Psoas muscle (tissue), 8 donors: ENCODE measurements around the gene GIGYF2. TPM values are rescaled to one million over a fixed set of nuclear protein-coding genes. Genes with fewer than 3 reads are reported as not detected.

Experiments used
- ATAC-seq, 4 donors: fragments of 200-7000 bp; cut with Tn5 transposase; one replicate each; pipeline ENCODE4 v1.9.1; 2020; ENCODE audit warnings: moderate library complexity in 3 of 4, mild to moderate bottlenecking in 2 of 4
- DNase-seq, 2 donors: peaks; one replicate each; pipeline ENCODE4 v3.0.0-alpha.2; 2020
- H3K27ac ChIP-seq: fragments of 200-600 bp; one replicate; pipeline ENCODE4 v1.8.0; 2022
- H3K27me3 ChIP-seq, 3 donors: fragments of 200-600 bp in 1 of 3; one replicate each; pipeline versions ENCODE4 v1.6.1 to v1.8.0; 2013 to 2022; ENCODE audit warnings: low read length in 2 of 3, mild to moderate bottlenecking in 2 of 3, moderate library complexity in 1 of 3; ENCODE audit not compliant: insufficient read depth in 3 of 3
- H3K36me3 ChIP-seq, 2 donors: fragments of 200-600 bp in 1 of 2; one replicate each; pipeline versions ENCODE4 v1.6.1 to v1.8.0; 2013 to 2022; ENCODE audit warnings: low read depth in 1 of 2, mild to moderate bottlenecking in 1 of 2, moderate library complexity in 1 of 2; ENCODE audit not compliant: insufficient read depth in 1 of 2
- H3K4me1 ChIP-seq: fragments of 200-600 bp; one replicate; pipeline ENCODE4 v1.8.0; 2022
- H3K4me3 ChIP-seq: fragments of 200-600 bp; one replicate; pipeline ENCODE4 v1.8.0; 2022; ENCODE audit warnings: mild to moderate bottlenecking
- H3K9me3 ChIP-seq: fragments of 200-600 bp; one replicate; pipeline ENCODE4 v1.8.0; 2022
- CTCF ChIP-seq: fragments of 200-600 bp; IDR thresholded peaks from one replicate; pipeline ENCODE4 v1.8.0; 2022; ENCODE audit warnings: antibody characterized with exemption
- WGBS, 3 donors: extraction: QIAGEN DNeasy Blood & Tissue Kit; methylation state at CpG; one replicate each; pipeline versions ENCODE4 v1.1.6 to v1.1.7; 2013; 5-methylcytosine and 5-hydroxymethylcytosine counted together
- intact Hi-C, 2 donors: fragments of 100-400 bp; cut with DNase I; formaldehyde crosslinking; loops; one replicate each; pipeline versions ENCODE4 v1.11.0 to v1.14.2; 2022
- polyA plus RNA-seq, 3 donors: library from polyadenylated mRNA; stranded (reverse); fragments of 200-250 nt; gene quantifications; one replicate each; pipeline ENCODE4 v1.2.3, GENCODE V29; 2013
- total RNA-seq, 4 donors: library from RNA; stranded (reverse); fragmentation: NEBNext Ultra II Directional in 2 of 4; extraction: Animal tissue kit (Norgen Biotek cat#: 25700) in 2 of 4; gene quantifications; one replicate each; pipeline versions ENCODE4 v1.2.1 to v1.2.4, GENCODE V29; 2021 to 2023
- donor health status: healthy with polysubstance abuse.
- donor health status: DM: no; HTN: no; CAD: no; lungs with moderate emphysema.
- donor health status: Bipolar disorder and iron deficiency.
- donor health status: healthy.
- donor health status: DM: yes; HTN: yes; CAD: no.
- donor health status: DM: no; HTN: no; CAD: no.
- donor health status: DM: no; HTN: no; CAD: no.
- donor health status: DM: yes; HTN: yes; CAD: no.

GIGYF2 gene
- total and polyA plus RNA-seq, 7 donors = 13.8 to 72.6 (median 64.3) TPM

- Histone ChIP-seq H3K4me3 (no peak overlapping the region), H3K9me3 (no peaks in the 10 kb centered on the region), H3K27me3 (no peaks in the 10 kb centered on the region), H3K36me3 (peaks cover 11 to 92% of the 10 kb centered on the region in 2 donors), H3K4me1 (peaks cover 8% of the 10 kb centered on the region), H3K27ac (peak overlapping the region; percentile 59)
- 24 to 53% (median 34%) methylated on average over 5 of the region's 5 CpGs for WGBS, 3 donors
- ATAC-seq (peak; percentile 76 to 96 (median 94)), DNase-seq (peak in 1 of 2 donors; percentile 60)
- intact Hi-C loops = loop anchor here in 1 of 2 donors (5.0 to 10.0 kb wide), 2 partner anchors 443 to 715 kb away; partner anchors contain the start of gene ATG16L1
- peak; percentile 8 for TF ChIP-seq CTCF
Measured at GRCh38 chr2:232809349-232810124, 112.4 kb downstream of the GIGYF2 start.

GRCh38 chr2:232810444-232810843 lies 113.3 kb downstream of the GIGYF2 start:
- ATAC-seq (peak in 1 of 4 donors; percentile 16), DNase-seq (no peak)
- Histone ChIP-seq H3K4me3 (no peak overlapping the region), H3K36me3 (peaks cover 16 to 96% of the 10 kb centered on the region in 2 donors), H3K9me3 (no peaks in the 10 kb centered on the region), H3K27me3 (no peaks in the 10 kb centered on the region), H3K4me1 (peaks cover 8% of the 10 kb centered on the region), H3K27ac (peak overlapping the region; percentile 59)
- no peak for TF ChIP-seq CTCF
- WGBS, 3 donors = 90 to 96% (median 91%) methylated on average over 1 of the region's 1 CpG
- intact Hi-C loops = no loop called here

- DNase-seq = no peak
- Histone ChIP-seq H3K27me3 (no peaks in the 10 kb centered on the region), H3K4me3 (no peak overlapping the region), H3K4me1 (peaks cover 8% of the 10 kb centered on the region), H3K9me3 (no peaks in the 10 kb centered on the region), H3K36me3 (peaks cover 6 to 98% of the 10 kb centered on the region in 2 donors), H3K27ac (no peak overlapping the region)
- no peak for TF ChIP-seq CTCF
- WGBS, 3 donors = 87 to 93% (median 89%) methylated on average over 3 of the region's 3 CpGs
- intact Hi-C loops = no loop called here
- no peak for ATAC-seq
Measured at GRCh38 chr2:232815569-232815968, 118.4 kb downstream of the GIGYF2 start.

- DNase-seq (no peak), ATAC-seq (peak; percentile 56 to 90 (median 77))
- H3K27me3 ChIP-seq = no peaks in the 10 kb centered on the region
- H3K4me3 ChIP-seq = no peak overlapping the region
- H3K27ac ChIP-seq = no peak overlapping the region
- H3K36me3 ChIP-seq = peaks cover 9 to 98% of the 10 kb centered on the region in 2 donors
- intact Hi-C loops = no loop called here
- peaks cover 8% of the 10 kb centered on the region for H3K4me1 ChIP-seq
- no peaks in the 10 kb centered on the region for H3K9me3 ChIP-seq
- 60 to 69% (median 68%) methylated on average over 10 of the region's 10 CpGs for WGBS, 3 donors
- no peak for TF ChIP-seq CTCF
Measured at GRCh38 chr2:232816657-232817056, 119.5 kb downstream of the GIGYF2 start.
